ENCODE results near the gene S1PR3.

- TF ChIP-seq POLR2A (IDR thresholded peaks at IDR 0.05): no peak
- no peak for TF ChIP-seq CTCF (IDR thresholded peaks at IDR 0.05)
Measured at GRCh38 chr9:88968799-88969198, 22.5 kb upstream of the S1PR3 start.

Data from testis (tissue), 2 donors.